Fibroblast of pulmonary artery (primary cell): ENCODE results near the gene TRIM44.

Experiments used
- DNase-seq: peaks from one replicate; pipeline ENCODE4 v3.0.0-alpha.2; 2010; ENCODE audit warnings: low read depth
- H3K4me3 ChIP-seq: replicated peaks from 2 replicates; pipeline ENCODE4 v1.5.1; 2011; ENCODE audit warnings: low read depth, mild to moderate bottlenecking, control low read depth, low read length, moderate library complexity
- TF ChIP-seq, protein P1 (sequence below): IDR thresholded peaks from 2 replicates; pipeline ENCODE4 v1.5.1; 2011; ENCODE audit warnings: mild to moderate bottlenecking, control low read depth, low read length, inconsistent platforms; ENCODE audit errors: missing control alignments

TRIM44 gene

DNA sequence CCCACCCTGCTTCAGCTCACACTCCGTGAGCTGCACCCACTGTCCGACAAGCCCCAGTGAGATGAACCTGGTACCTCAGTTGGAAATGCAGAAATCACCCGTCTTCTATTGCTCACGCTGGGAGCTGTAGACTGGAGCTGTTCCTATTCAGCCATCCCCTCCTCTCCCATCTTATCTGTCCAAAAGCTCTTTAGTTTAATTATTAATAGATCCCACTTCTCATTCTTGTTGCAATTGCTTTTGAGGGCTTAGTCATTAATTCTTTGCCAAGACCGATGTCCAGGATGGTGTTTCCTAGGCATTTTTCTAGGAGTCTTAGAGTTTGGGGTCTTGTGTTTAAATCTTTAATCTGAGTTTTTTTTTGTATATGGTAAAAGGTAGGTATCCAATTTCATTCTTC, 116.8 kb downstream of the TRIM44 start:
- no peak overlapping the region for H3K4me3 ChIP-seq
- no peak for DNase-seq
- TF ChIP-seq, protein P1, sequence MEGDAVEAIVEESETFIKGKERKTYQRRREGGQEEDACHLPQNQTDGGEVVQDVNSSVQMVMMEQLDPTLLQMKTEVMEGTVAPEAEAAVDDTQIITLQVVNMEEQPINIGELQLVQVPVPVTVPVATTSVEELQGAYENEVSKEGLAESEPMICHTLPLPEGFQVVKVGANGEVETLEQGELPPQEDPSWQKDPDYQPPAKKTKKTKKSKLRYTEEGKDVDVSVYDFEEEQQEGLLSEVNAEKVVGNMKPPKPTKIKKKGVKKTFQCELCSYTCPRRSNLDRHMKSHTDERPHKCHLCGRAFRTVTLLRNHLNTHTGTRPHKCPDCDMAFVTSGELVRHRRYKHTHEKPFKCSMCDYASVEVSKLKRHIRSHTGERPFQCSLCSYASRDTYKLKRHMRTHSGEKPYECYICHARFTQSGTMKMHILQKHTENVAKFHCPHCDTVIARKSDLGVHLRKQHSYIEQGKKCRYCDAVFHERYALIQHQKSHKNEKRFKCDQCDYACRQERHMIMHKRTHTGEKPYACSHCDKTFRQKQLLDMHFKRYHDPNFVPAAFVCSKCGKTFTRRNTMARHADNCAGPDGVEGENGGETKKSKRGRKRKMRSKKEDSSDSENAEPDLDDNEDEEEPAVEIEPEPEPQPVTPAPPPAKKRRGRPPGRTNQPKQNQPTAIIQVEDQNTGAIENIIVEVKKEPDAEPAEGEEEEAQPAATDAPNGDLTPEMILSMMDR = no peak

DNA sequence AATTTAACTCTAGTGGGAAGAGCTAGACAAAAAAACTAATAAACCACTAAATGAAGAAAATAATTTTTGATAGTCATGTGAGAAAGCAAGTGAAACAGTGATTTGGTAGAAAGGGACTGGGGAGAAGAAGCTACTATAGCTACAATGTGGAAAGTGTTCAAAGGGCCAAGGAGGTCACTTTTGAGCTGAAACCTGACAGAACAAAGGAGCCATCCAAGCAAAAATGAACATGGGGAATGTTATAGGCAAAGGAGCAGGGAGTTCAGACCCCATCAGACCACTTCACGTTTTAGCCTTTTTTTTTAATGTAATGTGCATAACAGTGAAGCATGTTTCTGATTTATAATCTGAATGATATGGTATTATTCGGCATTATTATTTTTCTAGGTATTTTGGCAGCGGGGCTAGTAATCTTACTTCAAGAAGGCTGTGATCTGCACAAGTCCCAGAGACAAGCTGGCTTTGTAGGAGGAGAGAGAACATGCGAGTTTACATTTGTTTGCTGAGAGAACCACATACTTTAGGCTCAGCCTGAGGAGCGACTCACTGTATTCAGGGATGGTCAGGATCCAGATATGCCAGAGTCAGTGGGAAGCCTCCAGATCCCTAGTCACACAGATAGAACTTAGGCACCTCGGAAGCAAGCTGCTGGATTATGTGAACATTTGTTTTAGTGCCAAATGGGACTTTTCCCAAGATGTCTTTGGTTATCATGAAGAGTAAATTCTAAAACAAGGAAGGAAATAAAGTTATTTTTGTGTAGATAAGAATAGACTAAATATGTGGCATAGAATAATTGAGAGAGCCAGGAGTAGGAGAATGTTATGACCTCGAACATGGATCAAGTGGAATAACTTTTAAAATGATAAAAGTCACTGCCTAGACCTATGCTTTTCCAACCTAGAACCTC, 118.6 kb downstream of the TRIM44 start:
- H3K4me3 ChIP-seq = no peak overlapping the region
- peak; percentile 47 for DNase-seq
- TF ChIP-seq, protein P1 = no peak

DNA sequence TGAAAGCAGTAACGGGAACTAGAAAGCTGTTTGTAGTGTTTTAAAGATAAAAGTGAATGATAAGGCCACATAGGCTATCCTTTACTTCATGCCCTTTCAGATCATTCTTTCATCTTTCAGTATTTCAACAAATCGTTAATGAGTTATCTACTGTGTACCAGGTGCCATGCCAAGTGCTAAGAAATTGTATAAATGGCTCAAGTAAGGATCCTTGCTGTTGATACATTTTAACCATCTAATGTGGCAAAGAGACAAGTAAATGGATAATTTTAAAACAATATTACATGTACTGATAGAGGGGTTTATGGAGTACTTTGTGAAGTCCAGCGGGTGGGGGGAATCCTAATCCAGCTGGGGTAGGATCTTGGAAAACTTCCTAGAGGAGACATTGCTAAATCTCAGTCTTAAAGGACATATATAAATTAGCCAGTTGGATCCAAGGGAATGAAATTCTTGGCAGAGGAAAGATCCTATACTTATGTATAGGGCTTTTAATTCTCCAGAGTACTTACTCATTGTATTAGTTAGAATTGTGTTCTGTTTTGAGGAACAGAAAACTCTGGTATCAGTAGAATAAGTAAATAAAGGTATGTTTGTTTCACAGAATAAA, 119.4 kb downstream of the TRIM44 start:
- no peak for DNase-seq
- TF ChIP-seq, protein P1 = no peak
- H3K4me3 ChIP-seq = no peak overlapping the region

DNA sequence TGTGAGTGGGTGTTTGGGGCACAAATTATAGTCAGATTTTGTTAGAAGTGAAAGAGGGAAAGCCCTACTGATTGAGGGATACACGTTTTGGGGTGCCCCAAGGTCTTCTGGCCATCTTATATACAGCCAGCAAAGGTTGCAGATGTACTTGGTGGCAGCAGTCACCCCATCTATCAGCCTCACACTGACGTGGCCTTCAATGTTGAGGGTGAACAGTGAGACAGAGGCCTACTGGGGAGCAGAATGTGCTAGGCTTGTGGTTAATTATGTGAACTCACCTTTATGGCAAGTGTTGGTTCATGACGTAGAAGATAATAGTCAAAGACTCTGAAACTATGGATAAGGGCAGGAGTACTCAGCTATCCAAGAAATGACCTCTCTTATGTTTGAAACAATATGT, 121.2 kb downstream of the TRIM44 start:
- TF ChIP-seq, protein P1 = no peak
- no peak for DNase-seq
- no peak overlapping the region for H3K4me3 ChIP-seq

DNA sequence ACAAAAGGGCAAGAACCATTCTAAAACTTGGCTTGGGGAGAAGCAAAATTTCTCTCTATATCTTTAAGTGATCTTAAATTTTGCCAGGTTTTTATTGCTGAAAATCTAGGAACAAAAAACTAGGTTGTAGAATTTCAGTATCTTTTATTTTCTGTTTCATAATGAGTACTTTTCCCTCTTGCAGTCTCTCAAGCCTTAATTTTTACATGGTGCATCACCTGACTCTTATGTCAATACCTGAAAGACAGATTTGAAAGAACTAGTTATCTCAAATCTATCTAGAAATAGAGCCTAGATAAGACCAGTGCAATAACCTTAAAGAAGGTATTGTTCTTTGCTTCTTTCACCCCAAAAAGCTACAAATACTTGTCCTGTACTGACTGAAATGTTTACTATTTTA, 122.1 kb downstream of the TRIM44 start:
- TF ChIP-seq, protein P1 = no peak
- no peak for DNase-seq
- H3K4me3 ChIP-seq = no peak overlapping the region

DNA sequence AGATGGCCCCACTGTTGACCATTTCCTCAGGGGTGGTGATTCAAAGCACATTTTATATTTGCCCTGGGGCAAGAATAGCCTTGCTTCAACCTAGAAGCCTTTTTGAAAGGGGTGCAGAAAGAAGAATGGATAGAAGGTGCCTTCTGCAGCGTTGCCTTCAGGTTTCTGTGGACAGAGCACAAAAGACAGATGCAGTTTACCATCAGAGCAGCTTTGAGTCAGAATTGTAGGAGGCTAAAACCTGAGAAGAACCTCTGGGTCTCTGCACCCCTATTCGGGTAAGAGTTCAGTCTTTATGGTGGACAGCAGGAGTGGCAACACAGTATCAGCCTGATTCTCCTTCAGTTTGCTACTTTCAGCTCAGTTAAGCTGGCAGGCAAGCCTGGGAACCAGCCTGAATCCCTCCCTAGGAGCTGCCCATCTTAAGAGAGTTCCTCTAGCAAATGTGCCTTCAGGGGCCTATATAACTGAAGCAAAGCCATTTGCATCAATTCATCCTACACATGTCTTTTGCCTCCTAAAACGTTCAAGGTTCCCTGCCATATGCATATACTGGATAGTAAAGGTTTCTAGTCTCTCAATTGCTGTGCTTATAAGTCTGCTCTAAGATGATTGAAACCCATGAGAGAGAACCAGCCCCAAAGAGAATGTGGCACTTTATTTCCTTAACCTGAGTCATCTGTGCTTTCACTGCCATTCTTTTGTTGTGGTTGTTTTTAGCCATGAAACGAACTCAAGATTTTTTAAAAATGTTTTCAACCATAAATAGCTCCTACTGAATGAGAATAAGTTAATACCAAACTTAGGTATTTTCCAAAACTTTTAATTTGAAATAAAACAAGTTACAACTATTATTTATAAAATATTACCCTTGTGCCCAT, 123.0 kb downstream of the TRIM44 start:
- TF ChIP-seq, protein P1 = no peak
- DNase-seq = peak; percentile 18
- no peak overlapping the region for H3K4me3 ChIP-seq
